Bronchial epithelial cell (primary cell): ENCODE data around the gene EFR3B. TPM values are rescaled to one million over a fixed set of nuclear protein-coding genes. Genes with fewer than 3 reads are reported as not detected.
"Not testable (repeated sequence)": the region's sequence is repeated elsewhere in the genome, so short reads cannot be mapped to it uniquely, and the experiment has no call there.

Experiments
- DNase-seq: peaks from one replicate; pipeline ENCODE4 v3.0.0-alpha.2; 2010; ENCODE audit warnings: low read depth
- FAIRE-seq: peaks from 2 replicates; lab custom pipeline; 2011; peaks lifted over from hg19 to GRCh38; lab: Jason Lieb, UNC
- H3K27me3 ChIP-seq: 2 replicates; pipeline ENCODE4 v1.5.1; 2011; ENCODE audit warnings: low read length; ENCODE audit not compliant: control insufficient read depth, insufficient read depth
- H3K36me3 ChIP-seq: 2 replicates; pipeline ENCODE4 v1.5.1; 2011; ENCODE audit warnings: low read length; ENCODE audit not compliant: control insufficient read depth, insufficient read depth
- H3K4me3 ChIP-seq: 2 replicates; pipeline ENCODE4 v1.5.1; 2011; ENCODE audit warnings: mild to moderate bottlenecking, low read depth, low read length, control low read depth
- CTCF ChIP-seq: IDR thresholded peaks from 2 replicates; pipeline ENCODE4 v1.5.1; 2011; ENCODE audit warnings: mild to moderate bottlenecking, moderate library complexity, low read length, control low read depth, inconsistent platforms; ENCODE audit not compliant: insufficient read depth, severe bottlenecking
- total RNA-seq: library from RNA; depleted of rRNA; stranded (reverse); fragments of >200 nt; gene quantifications from 2 replicates; pipeline ENCODE4 v1.2.1, GENCODE V29; 2014

EFR3B gene
- total RNA-seq, 1 donor from 2014 or later: not detected

DNA sequence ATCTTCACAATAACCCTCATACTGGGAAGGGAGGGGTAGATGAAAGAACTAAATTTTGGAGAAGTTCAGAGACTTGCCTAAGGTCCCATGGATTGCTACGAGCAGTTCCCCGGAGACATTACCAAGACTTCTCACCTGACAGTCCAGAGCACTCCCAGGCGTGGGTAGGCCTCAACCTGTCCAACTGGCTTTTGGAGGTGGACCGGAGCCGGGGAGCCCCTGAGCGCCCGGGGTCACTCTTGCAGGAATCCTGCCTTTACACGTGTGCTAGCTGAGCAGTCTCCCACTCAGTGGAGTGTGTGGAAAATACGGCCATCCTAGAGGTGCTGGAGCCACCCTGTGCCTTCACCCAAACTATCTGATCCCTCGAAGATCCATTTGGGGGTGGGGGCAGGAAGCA is 118.5 kb downstream of the EFR3B start:
- no peaks in the 10 kb centered on the region for H3K36me3 ChIP-seq
- no peak for DNase-seq
- no peak overlapping the region for H3K4me3 ChIP-seq
- no peak for FAIRE-seq
- no peak for TF ChIP-seq CTCF
- H3K27me3 ChIP-seq: peaks cover 4% of the 10 kb centered on the region

GRCh38 chr2:25161055-25161781 is 119.3 kb downstream of the EFR3B start:
- H3K36me3 ChIP-seq: no peaks in the 10 kb centered on the region
- DNase-seq (no peak), FAIRE-seq (no peak)
- peaks cover 3% of the 10 kb centered on the region for H3K27me3 ChIP-seq
- peak overlapping the region; percentile 24 for H3K4me3 ChIP-seq
- no peak for TF ChIP-seq CTCF

DNA sequence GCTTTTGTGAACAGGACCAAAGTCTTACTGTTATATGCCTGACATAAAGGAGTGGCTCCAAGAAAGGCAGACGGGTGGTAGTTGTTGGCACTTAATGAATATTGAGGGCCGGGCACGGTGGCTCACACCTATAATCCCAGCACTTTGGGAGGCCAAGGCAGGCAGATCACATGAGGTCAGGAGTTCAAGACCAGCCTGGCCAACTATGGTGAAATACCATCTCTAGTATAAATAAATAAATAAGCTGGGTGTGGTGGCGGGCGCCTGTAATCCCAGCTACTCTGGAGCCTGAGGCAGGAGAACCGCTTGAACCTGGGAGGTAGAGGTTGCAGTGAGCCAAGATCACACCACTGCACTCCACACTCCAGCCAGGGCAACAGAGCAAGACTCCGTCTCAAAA is 120.2 kb downstream of the EFR3B start:
- not testable (repeated sequence) for H3K4me3 ChIP-seq, H3K27me3 ChIP-seq, H3K36me3 ChIP-seq, FAIRE-seq, DNase-seq

- FAIRE-seq: no peak
- no peak for TF ChIP-seq CTCF
- peaks cover 23% of the 10 kb centered on the region for H3K27me3 ChIP-seq
- DNase-seq: no peak
- no peaks in the 10 kb centered on the region for H3K36me3 ChIP-seq
- no peak overlapping the region for H3K4me3 ChIP-seq
These were observed 122.7 kb downstream of the EFR3B start for GRCh38 chr2:25164561-25164960.

DNA sequence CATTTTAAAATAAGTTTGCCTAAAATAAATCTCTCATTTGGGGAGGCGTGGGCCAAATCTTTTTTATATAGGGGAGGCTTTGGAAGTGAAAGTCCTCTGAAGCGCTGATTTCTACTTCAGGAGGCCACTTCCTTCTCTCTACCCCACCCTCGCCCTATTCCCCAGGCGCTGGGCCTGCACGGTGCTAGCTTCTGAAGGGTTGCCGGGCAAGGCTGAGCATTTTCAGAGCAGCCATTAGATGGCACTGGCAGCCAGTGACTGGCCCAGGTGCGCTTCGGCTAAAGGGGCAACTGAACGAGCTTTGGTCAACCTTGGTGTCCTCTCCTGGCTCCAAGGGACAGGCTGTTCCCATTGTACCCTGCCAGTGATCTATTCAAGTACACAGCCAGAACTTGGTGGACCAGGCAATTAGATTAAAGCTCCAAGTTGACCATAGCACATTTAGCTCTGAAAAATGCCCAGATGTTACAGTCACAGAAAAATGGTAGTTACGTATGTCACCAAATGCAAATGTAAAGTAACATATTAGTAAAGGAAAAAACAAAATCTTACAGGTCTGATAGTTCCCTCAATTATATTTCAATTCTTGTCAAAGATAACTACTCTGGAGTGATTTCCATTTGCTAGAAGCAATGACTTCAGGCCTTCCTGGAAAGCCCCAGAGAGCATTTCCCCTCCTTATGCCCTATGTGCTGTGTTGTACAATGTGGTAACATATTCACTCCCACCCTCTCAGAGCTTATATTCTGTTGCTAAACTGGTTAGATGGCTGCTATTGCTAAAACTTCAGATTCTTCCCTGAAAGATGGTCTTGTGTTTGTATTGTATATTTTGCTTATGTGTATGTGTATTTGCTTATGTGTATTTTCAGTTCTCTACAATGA is 124.4 kb downstream of the EFR3B start:
- H3K4me3 ChIP-seq: no peak overlapping the region
- H3K36me3 ChIP-seq: no peaks in the 10 kb centered on the region
- FAIRE-seq (no peak), DNase-seq (no peak)
- H3K27me3 ChIP-seq: peaks cover 25% of the 10 kb centered on the region
- TF ChIP-seq CTCF: peak; percentile 52
